HCT116 (cell line): Measurements from ENCODE around the gene KRT6C. TPM values are rescaled to one million over a fixed set of nuclear protein-coding genes. Genes with fewer than 3 reads are reported as not detected.

Source experiments
- ATAC-seq: fragments of 200-7000 bp; cut with Tn5 transposase; 2 replicates; pipeline ENCODE4 v1.9.1; 2020; ENCODE audit warnings: mild to moderate bottlenecking, moderate library complexity
- BruUV-seq: library from RNA; stranded (reverse); fragments of 400-500 nt; replicated peaks from 2 replicates; lab custom pipeline; 2021; lab: Mats Ljungman, UMichigan
- CTCF ChIA-PET: fragments of 300-600 bp; sonication (Branson Sonifier 250); formaldehyde crosslinking; loops from one replicate; lab custom pipeline; 2021; ENCODE audit warnings: antibody characterized with exemption; lab: Charles Lee
- POLR2A ChIA-PET: fragments of 300-600, 350-600 bp; sonication (Branson Sonifier 250); formaldehyde crosslinking; loops from one replicate; lab custom pipeline; 2021; ENCODE audit warnings: antibody characterized with exemption; lab: Charles Lee
- RAD21 ChIA-PET, 2 experiments: fragments of 300-600 bp; sonication (Branson Sonifier 250); formaldehyde crosslinking; loops; one replicate each; lab custom pipeline; 2023; ENCODE audit warnings: low total read pairs in 2 of 2; ENCODE audit not compliant: uncharacterized antibody in 2 of 2, unreplicated experiment in 2 of 2, low non-redundant PET in 1 of 2; lab: Charles Lee
- DNase-seq: peaks from one replicate; pipeline ENCODE4 v3.0.0-alpha.2; 2010; ENCODE audit warnings: low read depth, low spot score
- H2AFZ ChIP-seq: fragments of 200-600 bp; shearing (Covaris generic), sonication (generic); 2 replicates; pipeline ENCODE4 v1.6.1; 2017; ENCODE audit warnings: low read depth, mixed run types, mixed read lengths, antibody characterized with exemption, low read length; ENCODE audit not compliant: poor library complexity, severe bottlenecking
- H3K27ac ChIP-seq: 2 replicates; pipeline ENCODE4 v1.5.1; 2012; ENCODE audit warnings: low read depth, low read length
- H3K27me3 ChIP-seq: fragments of 200-600 bp; sonication (generic); 2 replicates; pipeline ENCODE4 v1.6.1; 2016; ENCODE audit warnings: mixed run types, low read length, mixed read lengths; ENCODE audit not compliant: insufficient read depth
- H3K36me3 ChIP-seq, 2 experiments: fragments of 200-500 bp in 1 of 2; fragments of 200-600 bp in 1 of 2; sonication (Bioruptor generic) in 1 of 2; sonication (generic) in 1 of 2; 2 replicates each; pipeline versions ENCODE4 v1.5.1 to v1.6.1; 2014 to 2016; ENCODE audit warnings: low read length in 2 of 2, inconsistent platforms in 1 of 2, mixed read lengths in 1 of 2, mixed run types in 1 of 2; ENCODE audit not compliant: insufficient read depth in 2 of 2, control insufficient read depth in 1 of 2
- H3K4me1 ChIP-seq, 2 experiments: fragments of 200-600 bp in 1 of 2; sonication (generic) in 1 of 2; 2 replicates each; pipeline versions ENCODE4 v1.5.1 to v1.6.1; 2012 to 2017; ENCODE audit warnings: low read length in 2 of 2, inconsistent platforms in 1 of 2, mild to moderate bottlenecking in 1 of 2, mixed read lengths in 1 of 2, mixed run types in 1 of 2, moderate library complexity in 1 of 2; ENCODE audit not compliant: insufficient read depth in 2 of 2, control insufficient read depth in 1 of 2
- H3K4me2 ChIP-seq: fragments of 200-600 bp; sonication (generic); 2 replicates; pipeline ENCODE4 v1.6.1; 2017; ENCODE audit warnings: mixed run types, low read length, mixed read lengths
- H3K4me3 ChIP-seq, 2 experiments: fragments of 200-600 bp in 1 of 2; sonication (generic) in 1 of 2; replicated peaks in 1 of 2; 2 replicates each; pipeline ENCODE4 v1.5.1; 2011 to 2016; ENCODE audit warnings: low read length in 2 of 2, control low read depth in 1 of 2, low read depth in 1 of 2, mild to moderate bottlenecking in 1 of 2, mixed read lengths in 1 of 2, mixed run types in 1 of 2
- H3K79me2 ChIP-seq: fragments of 200-600 bp; sonication (generic); 2 replicates; pipeline ENCODE4 v1.6.1; 2017; ENCODE audit warnings: mild to moderate bottlenecking, mixed run types, low read length, moderate library complexity, mixed read lengths; ENCODE audit not compliant: insufficient read depth
- H3K9ac ChIP-seq: fragments of 200-600 bp; sonication (generic); 2 replicates; pipeline ENCODE4 v1.6.1; 2016; ENCODE audit warnings: low read length, mixed read lengths
- H3K9me2 ChIP-seq: fragments of 200-600 bp; sonication (generic), shearing (Covaris generic); 2 replicates; pipeline ENCODE4 v1.6.1; 2017; ENCODE audit warnings: mixed run types, mild to moderate bottlenecking, moderate library complexity; ENCODE audit not compliant: insufficient read depth
- H3K9me3 ChIP-seq, 2 experiments: fragments of 200-500 bp in 1 of 2; fragments of 200-600 bp in 1 of 2; sonication (Bioruptor generic) in 1 of 2; sonication (generic) in 1 of 2; 2 replicates each; pipeline ENCODE4 v1.6.1; 2014 to 2017; ENCODE audit warnings: low read length in 2 of 2, mixed read lengths in 2 of 2, inconsistent platforms in 1 of 2, low read depth in 1 of 2, mild to moderate bottlenecking in 1 of 2, mixed run types in 1 of 2, moderate library complexity in 1 of 2; ENCODE audit not compliant: control insufficient read depth in 1 of 2, insufficient read depth in 1 of 2
- H4K20me1 ChIP-seq: fragments of 200-600 bp; sonication (generic), shearing (Covaris generic); 2 replicates; pipeline ENCODE4 v1.6.1; 2017; ENCODE audit warnings: mixed run types, mild to moderate bottlenecking, moderate library complexity; ENCODE audit not compliant: insufficient read depth
- CEBPB ChIP-seq: IDR thresholded peaks from 2 replicates; pipeline ENCODE4 v1.6.1; 2012; ENCODE audit warnings: low read depth
- EGR1 ChIP-seq: IDR thresholded peaks from 2 replicates; pipeline ENCODE4 v1.6.1; 2012; ENCODE audit warnings: low read depth
- POLR2A ChIP-seq: IDR thresholded peaks from 2 replicates; pipeline ENCODE4 v1.7.0; 2011; ENCODE audit warnings: borderline replicate concordance; ENCODE audit not compliant: insufficient read depth, insufficient read length; ENCODE audit errors: extremely low read depth
- SRF ChIP-seq: IDR thresholded peaks from 2 replicates; pipeline ENCODE4 v1.6.1; 2012; ENCODE audit warnings: low read depth
- ZNF274 ChIP-seq: fragments of 200-500 bp; sonication (Bioruptor generic); IDR thresholded peaks from 2 replicates; pipeline ENCODE4 v1.6.1; 2014; ENCODE audit warnings: mild to moderate bottlenecking, low read depth, low read length, inconsistent platforms
- intact Hi-C: fragments of 100-400 bp; cut with micrococcal nuclease; formaldehyde crosslinking; loops from 2 replicates; pipeline ENCODE4 v1.10.0; 2022
- total RNA-seq: library from RNA; stranded (reverse); gene quantifications from one replicate; pipeline ENCODE4 v1.2.1, GENCODE V29; 2021; ENCODE audit not compliant: unreplicated experiment
- TF ChIP-seq, protein P1 (sequence below): IDR thresholded peaks from 2 replicates; pipeline ENCODE4 v1.6.1; 2012; ENCODE audit warnings: low read depth
- TF ChIP-seq, protein P2 (sequence below): IDR thresholded peaks from 2 replicates; pipeline ENCODE4 v1.6.1; 2011; ENCODE audit warnings: mild to moderate bottlenecking, low read length, moderate library complexity; ENCODE audit not compliant: insufficient replicate concordance; ENCODE audit errors: extremely low read depth

Gene KRT6C
- total RNA-seq, 1 experiment from 2014 or later = not detected

DNA sequence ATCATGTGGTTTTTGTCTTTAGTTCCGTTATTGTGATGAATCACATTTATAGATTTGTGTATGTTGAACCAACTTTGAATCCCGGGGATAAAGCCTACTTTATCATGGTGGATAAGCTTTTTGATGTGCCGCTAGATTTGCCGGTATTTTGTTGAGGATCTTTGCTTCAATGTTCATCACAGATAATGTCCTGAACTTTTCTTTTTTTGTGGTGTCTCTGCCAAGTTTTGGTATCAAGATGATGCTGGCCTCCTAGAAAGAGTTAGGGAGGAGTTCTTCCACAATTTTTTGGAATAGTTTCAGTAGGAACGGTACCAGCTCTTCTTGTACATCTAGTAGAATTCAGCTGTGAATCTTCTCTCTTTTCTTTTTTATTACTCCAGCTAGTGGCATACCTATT, 14.7 kb downstream of the KRT6C start (continued):
- TF ChIP-seq, protein P1, sequence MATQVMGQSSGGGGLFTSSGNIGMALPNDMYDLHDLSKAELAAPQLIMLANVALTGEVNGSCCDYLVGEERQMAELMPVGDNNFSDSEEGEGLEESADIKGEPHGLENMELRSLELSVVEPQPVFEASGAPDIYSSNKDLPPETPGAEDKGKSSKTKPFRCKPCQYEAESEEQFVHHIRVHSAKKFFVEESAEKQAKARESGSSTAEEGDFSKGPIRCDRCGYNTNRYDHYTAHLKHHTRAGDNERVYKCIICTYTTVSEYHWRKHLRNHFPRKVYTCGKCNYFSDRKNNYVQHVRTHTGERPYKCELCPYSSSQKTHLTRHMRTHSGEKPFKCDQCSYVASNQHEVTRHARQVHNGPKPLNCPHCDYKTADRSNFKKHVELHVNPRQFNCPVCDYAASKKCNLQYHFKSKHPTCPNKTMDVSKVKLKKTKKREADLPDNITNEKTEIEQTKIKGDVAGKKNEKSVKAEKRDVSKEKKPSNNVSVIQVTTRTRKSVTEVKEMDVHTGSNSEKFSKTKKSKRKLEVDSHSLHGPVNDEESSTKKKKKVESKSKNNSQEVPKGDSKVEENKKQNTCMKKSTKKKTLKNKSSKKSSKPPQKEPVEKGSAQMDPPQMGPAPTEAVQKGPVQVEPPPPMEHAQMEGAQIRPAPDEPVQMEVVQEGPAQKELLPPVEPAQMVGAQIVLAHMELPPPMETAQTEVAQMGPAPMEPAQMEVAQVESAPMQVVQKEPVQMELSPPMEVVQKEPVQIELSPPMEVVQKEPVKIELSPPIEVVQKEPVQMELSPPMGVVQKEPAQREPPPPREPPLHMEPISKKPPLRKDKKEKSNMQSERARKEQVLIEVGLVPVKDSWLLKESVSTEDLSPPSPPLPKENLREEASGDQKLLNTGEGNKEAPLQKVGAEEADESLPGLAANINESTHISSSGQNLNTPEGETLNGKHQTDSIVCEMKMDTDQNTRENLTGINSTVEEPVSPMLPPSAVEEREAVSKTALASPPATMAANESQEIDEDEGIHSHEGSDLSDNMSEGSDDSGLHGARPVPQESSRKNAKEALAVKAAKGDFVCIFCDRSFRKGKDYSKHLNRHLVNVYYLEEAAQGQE = no peak
- TF ChIP-seq POLR2A = no peak
- TF ChIP-seq, protein P2, sequence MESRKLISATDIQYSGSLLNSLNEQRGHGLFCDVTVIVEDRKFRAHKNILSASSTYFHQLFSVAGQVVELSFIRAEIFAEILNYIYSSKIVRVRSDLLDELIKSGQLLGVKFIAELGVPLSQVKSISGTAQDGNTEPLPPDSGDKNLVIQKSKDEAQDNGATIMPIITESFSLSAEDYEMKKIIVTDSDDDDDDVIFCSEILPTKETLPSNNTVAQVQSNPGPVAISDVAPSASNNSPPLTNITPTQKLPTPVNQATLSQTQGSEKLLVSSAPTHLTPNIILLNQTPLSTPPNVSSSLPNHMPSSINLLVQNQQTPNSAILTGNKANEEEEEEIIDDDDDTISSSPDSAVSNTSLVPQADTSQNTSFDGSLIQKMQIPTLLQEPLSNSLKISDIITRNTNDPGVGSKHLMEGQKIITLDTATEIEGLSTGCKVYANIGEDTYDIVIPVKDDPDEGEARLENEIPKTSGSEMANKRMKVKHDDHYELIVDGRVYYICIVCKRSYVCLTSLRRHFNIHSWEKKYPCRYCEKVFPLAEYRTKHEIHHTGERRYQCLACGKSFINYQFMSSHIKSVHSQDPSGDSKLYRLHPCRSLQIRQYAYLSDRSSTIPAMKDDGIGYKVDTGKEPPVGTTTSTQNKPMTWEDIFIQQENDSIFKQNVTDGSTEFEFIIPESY = no peak
- TF ChIP-seq SRF = no peak
- no peak for TF ChIP-seq ZNF274

DNA sequence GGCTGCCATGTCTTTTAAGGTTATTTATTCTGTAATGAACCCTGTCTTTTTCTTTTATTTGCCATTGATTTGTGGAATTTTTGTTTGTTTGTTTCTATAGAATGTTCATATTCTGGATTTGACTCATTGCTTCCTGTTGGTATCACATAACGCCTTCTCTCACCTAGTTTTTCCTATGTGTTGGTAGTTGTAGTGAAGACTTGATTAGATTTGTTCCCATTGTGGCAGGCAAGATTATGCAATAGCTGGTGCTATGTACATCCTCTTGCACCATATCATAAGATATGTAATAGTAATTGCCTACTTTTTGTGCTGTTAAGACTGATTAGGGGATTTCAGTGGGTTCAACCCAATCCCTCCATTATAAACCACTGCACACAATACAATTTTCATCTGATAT, 17.8 kb downstream of the KRT6C start:
- RAD21 ChIA-PET = no interaction called here
- no TSS peak for BruUV-seq

More for the DNA sequence above, 17.8 kb downstream of the KRT6C start:
- Histone ChIP-seq H4K20me1 (no peaks in the 10 kb centered on the region), H3K9me2 (no peaks in the 10 kb centered on the region), H3K4me2 (no peak overlapping the region), H3K9ac (no peak overlapping the region), H3K36me3 (no peaks in the 10 kb centered on the region), H3K4me3 (no peak overlapping the region), H2AFZ (no peak overlapping the region), H3K4me1 (peaks cover 4 to 8% of the 10 kb centered on the region in 2 experiments), H3K79me2 (no peaks in the 10 kb centered on the region), H3K27ac (no peak overlapping the region), H3K27me3 (no peaks in the 10 kb centered on the region), H3K9me3 (no peaks in the 10 kb centered on the region)
- DNase-seq = no peak
- ChIA-PET POLR2A (no interaction called here), CTCF (interaction anchor here (0.6 kb wide), 1 partner anchor 44 kb away, joined by 3 read pairs; no protein-coding TSS in a partner anchor)
- no peak for ATAC-seq
- TF ChIP-seq EGR1 = no peak
- TF ChIP-seq CEBPB = peak; percentile 45
- intact Hi-C loops = no loop called here
